GM12872 (cell line): ENCODE measurements around the gene DLGAP1.

Experiments
- TF ChIP-seq, protein P1 (sequence below): IDR thresholded peaks from 3 replicates; pipeline ENCODE4 v1.5.1; 2011; ENCODE audit warnings: low read depth, mild to moderate bottlenecking, low read length, moderate library complexity; ENCODE audit not compliant: insufficient read depth

The DLGAP1 gene

DNA sequence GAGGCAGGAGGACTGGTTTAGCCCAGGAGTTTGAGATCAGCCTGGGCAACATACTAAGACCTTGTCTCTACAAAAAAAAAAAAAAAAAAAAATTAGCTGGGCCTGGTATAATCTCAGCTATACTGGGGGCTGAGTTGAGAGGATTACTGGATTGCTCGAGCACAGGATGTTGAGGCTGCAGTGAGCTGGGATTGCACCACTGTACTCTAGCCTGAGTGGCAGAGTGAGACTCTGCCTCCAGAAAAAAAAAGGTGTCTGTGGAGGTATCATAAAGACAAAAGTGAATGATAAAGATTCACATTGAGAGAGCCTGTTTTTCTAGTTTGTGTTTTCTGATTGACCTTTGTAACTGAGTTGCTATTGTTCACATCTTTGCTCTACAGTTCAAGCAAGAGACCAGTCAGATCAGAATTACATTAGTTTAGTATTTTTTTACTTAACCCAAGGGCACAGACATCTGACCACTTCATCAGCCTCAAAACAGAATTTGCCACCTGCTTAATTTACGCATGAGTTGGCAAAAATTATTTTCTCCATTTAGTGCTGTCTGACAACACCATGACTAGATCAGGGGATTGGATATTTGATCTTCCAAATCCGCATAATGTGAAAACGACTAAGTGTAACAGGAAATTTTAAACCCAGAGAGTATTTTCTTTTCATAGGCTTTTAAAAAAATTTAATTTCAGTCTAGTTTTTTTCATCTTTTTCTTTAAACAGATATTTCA, 734.1 kb downstream of the DLGAP1 start:
- TF ChIP-seq, protein P1, sequence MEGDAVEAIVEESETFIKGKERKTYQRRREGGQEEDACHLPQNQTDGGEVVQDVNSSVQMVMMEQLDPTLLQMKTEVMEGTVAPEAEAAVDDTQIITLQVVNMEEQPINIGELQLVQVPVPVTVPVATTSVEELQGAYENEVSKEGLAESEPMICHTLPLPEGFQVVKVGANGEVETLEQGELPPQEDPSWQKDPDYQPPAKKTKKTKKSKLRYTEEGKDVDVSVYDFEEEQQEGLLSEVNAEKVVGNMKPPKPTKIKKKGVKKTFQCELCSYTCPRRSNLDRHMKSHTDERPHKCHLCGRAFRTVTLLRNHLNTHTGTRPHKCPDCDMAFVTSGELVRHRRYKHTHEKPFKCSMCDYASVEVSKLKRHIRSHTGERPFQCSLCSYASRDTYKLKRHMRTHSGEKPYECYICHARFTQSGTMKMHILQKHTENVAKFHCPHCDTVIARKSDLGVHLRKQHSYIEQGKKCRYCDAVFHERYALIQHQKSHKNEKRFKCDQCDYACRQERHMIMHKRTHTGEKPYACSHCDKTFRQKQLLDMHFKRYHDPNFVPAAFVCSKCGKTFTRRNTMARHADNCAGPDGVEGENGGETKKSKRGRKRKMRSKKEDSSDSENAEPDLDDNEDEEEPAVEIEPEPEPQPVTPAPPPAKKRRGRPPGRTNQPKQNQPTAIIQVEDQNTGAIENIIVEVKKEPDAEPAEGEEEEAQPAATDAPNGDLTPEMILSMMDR = no peak

DNA sequence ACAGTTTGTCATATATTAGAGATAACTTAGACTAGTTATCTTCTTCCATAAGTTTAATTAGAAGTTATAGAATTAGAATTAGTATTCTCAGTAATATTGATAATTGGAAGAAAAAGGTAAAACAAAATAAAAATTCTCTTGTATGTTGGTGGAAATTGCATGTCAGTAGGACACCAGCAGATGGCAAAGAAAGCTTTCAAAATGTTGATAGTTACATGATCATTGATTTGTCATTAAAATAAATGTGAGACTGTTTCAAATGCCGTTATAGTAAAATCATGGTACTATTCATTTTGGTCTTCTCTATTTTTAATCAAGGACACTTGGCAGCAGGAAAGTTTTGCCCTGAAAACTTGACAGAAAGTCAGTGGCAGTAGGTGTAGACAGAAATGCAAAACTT, 734.9 kb downstream of the DLGAP1 start:
- TF ChIP-seq, protein P1 = no peak

DNA sequence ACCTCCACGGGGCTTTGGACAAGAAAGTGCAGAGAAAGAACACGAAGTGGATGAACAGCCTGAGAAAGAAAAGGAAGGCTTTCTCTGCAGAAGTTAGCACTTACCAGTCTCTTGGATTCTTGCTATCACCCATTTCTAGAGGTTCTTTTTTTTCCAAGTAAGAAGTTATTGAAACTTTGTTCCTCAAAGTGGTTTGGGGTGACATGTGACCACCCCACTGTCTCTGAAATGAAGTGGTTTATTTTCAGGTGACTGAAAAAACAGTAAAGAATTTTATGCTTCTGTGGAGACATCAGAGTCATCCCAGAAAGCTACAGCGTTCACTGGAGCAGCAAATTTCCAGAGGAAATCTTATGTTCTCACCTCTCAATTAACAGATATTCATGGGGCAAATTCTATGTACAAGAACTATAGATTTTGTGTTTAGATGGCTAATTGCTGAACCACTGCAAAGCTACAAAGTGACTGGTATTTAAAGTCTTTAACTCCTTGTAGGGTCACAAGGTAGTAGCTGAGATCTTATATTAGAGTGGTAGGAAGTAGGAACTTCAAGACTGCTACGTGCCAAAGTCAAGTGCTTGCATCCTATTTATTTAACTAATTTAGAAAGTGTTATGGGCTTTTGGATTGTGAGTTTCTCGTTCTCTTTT, 737.6 kb downstream of the DLGAP1 start:
- TF ChIP-seq, protein P1 = no peak

DNA sequence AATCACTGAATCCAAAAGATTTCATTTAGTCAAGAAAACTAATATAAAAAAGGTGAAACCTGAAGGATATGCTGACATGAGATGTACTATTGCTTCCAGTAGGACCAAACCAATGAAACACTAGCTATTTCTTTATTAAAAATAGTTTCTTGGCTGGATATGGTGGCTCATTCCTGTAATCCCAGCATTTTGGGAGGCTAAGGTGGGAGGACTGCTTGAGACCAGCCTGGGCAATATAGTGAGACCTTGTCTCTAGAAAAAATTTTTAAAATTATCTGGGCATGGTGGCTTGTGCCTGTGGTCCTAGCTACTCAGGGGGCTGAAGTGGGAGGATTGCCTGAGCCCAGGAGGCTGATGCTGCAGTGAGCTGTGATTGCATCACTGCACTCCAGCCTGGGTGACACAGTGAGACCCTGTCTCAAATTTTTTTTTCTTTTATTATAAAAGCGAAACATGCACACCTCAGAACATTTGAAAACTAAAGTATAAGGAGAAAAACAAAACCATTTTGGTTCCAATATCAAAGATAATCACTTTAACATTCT, 738.9 kb downstream of the DLGAP1 start:
- TF ChIP-seq, protein P1 = no peak

DNA sequence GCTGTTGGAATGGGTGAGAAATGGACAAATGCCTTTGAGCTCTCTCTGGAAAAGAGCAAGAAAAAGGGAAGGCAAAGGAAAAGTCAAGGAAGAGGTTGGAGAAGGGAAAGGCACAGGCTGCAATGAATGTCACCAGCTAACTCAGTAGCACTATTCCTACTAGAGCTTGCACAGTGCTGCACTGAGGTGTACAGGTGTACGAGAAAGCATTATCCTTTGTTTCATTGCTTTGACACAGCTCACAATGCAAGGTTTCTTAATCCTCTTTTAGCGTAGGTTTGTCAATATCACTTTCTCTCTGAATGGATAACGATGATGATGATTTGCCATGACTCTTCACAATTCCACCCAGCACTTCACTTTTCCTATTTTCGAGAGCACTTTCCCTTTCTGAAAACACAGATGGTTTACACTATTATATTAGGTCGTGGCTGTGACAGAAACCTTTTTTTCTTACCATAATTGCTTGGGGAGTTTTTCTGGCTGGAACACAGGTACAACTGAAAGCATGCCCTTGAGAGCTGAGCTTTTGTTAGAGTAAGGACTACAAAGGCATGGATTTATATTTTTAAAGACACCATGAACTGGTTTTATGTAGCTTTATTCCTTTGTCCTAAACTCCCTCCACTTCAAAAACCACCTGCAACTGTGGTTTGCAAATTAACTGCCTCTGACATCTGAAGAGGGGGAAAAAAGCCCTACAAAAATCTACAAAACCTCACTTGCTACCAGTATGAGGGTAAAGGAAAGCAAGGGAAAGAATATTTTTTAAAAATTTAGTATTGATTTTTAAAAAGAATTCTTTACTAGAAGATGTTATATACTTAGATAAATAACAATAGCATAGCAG, 739.7 kb downstream of the DLGAP1 start:
- TF ChIP-seq, protein P1 = no peak

DNA sequence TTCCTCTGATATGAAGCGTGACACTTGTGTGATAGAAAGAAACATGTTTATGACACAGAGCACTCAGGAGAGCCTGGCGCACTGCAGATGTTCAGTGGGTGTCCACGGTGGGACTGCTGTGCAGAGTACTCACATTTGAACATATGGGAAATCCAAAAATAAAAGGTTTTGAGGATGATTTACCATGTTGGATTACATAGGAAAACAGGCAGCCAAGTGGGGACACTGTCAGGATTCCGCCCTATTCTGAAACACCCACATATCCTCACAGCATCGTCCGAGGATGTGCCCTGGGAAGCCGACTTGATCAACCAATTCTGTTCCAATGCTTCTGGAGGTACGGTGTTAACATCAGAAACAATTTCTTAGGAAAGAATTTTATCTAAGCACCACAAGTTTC, 741.4 kb downstream of the DLGAP1 start:
- TF ChIP-seq, protein P1 = no peak

DNA sequence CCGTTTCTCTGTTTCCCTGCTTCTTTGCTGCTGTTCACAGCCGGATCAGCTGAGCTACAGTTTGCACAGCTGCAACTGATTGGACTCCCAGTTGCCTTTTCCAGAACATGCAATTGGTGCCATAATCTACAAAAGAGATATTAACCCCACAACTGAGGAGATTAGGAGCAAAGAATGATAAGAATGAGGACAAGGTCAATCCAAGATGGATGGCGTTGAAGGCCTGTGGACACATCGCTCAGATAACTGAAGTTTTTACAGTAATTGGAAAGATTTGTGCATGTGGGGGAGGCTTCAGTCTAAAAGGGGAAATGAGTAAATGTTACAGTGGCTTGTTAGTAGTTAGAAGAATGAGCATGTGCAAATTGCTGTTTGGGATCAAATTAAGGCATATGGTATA, 741.9 kb downstream of the DLGAP1 start:
- TF ChIP-seq, protein P1 = no peak
